Calu3 (cell line): ENCODE data around the gene CH25H. TPM values are rescaled to one million over a fixed set of nuclear protein-coding genes. Genes with fewer than 3 reads are reported as not detected.

Experiments
- BruUV-seq: library from RNA; stranded (reverse); fragments of 400-500 nt; replicated peaks from 2 replicates; lab custom pipeline; 2021; lab: Mats Ljungman, UMichigan
- CTCF ChIA-PET: fragments of 300-600 bp; sonication (Branson Sonifier 250); formaldehyde crosslinking; loops from one replicate; lab custom pipeline; 2022; ENCODE audit warnings: antibody characterized with exemption; lab: Charles Lee
- DNase-seq: peaks from one replicate; pipeline ENCODE4 v3.0.0; 2022
- H3K27ac Mint-ChIP-seq: one replicate; pipeline ENCODE4 v1.8.0; 2022; ENCODE audit warnings: mixed read lengths; ENCODE audit not compliant: unreplicated experiment
- H3K27me3 Mint-ChIP-seq: one replicate; pipeline ENCODE4 v1.8.0; 2022; ENCODE audit warnings: mixed read lengths; ENCODE audit not compliant: unreplicated experiment
- H3K36me3 Mint-ChIP-seq: one replicate; pipeline ENCODE4 v1.8.0; 2022; ENCODE audit warnings: mild to moderate bottlenecking, moderate library complexity, mixed read lengths; ENCODE audit not compliant: insufficient read depth, unreplicated experiment
- H3K4me1 Mint-ChIP-seq: one replicate; pipeline ENCODE4 v1.8.0; 2022; ENCODE audit warnings: mild to moderate bottlenecking, low read depth, mixed read lengths; ENCODE audit not compliant: unreplicated experiment
- H3K4me3 Mint-ChIP-seq: one replicate; pipeline ENCODE4 v1.8.0; 2022; ENCODE audit warnings: mild to moderate bottlenecking, low read depth, moderate library complexity, mixed read lengths; ENCODE audit not compliant: unreplicated experiment
- H3K9me3 Mint-ChIP-seq: one replicate; pipeline ENCODE4 v1.8.0; 2022; ENCODE audit warnings: low read depth, mixed read lengths; ENCODE audit not compliant: unreplicated experiment
- CTCF ChIP-seq: fragments of 200-600 bp; IDR thresholded peaks from one replicate; pipeline ENCODE4 v1.8.0; 2022; ENCODE audit warnings: antibody characterized with exemption; ENCODE audit not compliant: unreplicated experiment
- intact Hi-C: fragments of 100-400 bp; cut with micrococcal nuclease; formaldehyde crosslinking; loops from one replicate; pipeline ENCODE4 v1.10.0; 2022; ENCODE audit not compliant: unreplicated experiment
- total RNA-seq: library from RNA; stranded (reverse); gene quantifications from 2 replicates; pipeline ENCODE4 v1.2.3, GENCODE V29; 2022

CH25H gene
- total RNA-seq, 1 experiment from 2014 or later = not detected

- CTCF ChIA-PET = interaction anchor here (1.0 kb wide), 1 partner anchor 11 kb away, joined by 3 read pairs; no protein-coding TSS in a partner anchor
- DNase-seq = no peak
- Mint-ChIP-seq H3K27me3 (no peaks in the 10 kb centered on the region), H3K4me3 (no peak overlapping the region), H3K27ac (no peak overlapping the region), H3K36me3 (no peaks in the 10 kb centered on the region), H3K9me3 (no peaks in the 10 kb centered on the region), H3K4me1 (no peaks in the 10 kb centered on the region)
- no TSS peak for BruUV-seq
- no peak for TF ChIP-seq CTCF
- intact Hi-C loops = loop anchor here (10.0 kb wide), 1 partner anchor 385 kb away; no protein-coding TSS in a partner anchor
Measured at GRCh38 chr10:89219513-89220218, 12.5 kb upstream of the CH25H start.

- BruUV-seq = no TSS peak
- Mint-ChIP-seq H3K4me3 (no peak overlapping the region), H3K4me1 (no peaks in the 10 kb centered on the region), H3K27ac (no peak overlapping the region), H3K36me3 (no peaks in the 10 kb centered on the region), H3K27me3 (no peaks in the 10 kb centered on the region), H3K9me3 (no peaks in the 10 kb centered on the region)
- peak; percentile 33 for TF ChIP-seq CTCF
- intact Hi-C loops = loop anchor here (1.0 to 10.0 kb wide), 3 partner anchors 172 to 383 kb away; no protein-coding TSS in a partner anchor
- CTCF ChIA-PET = interaction anchor here (0.8 to 1.0 kb wide), 2 partner anchors 172 to 185 kb away, joined by 3 read pairs; no protein-coding TSS in a partner anchor
- DNase-seq = peak; percentile 47
Measured at GRCh38 chr10:89217057-89217990, 10.2 kb upstream of the CH25H start.

- DNase-seq = no peak
- intact Hi-C loops = loop anchor here (10.0 kb wide), 1 partner anchor 381 kb away; no protein-coding TSS in a partner anchor
- H3K4me1 Mint-ChIP-seq = no peaks in the 10 kb centered on the region
- BruUV-seq = no TSS peak
- H3K36me3 Mint-ChIP-seq = no peaks in the 10 kb centered on the region
- H3K4me3 Mint-ChIP-seq = no peak overlapping the region
- no peaks in the 10 kb centered on the region for H3K9me3 Mint-ChIP-seq
- no peaks in the 10 kb centered on the region for H3K27me3 Mint-ChIP-seq
- TF ChIP-seq CTCF = no peak
- no peak overlapping the region for H3K27ac Mint-ChIP-seq
- CTCF ChIA-PET = no interaction called here
Measured at GRCh38 chr10:89216056-89216455, 8.9 kb upstream of the CH25H start.

GRCh38 chr10:89215511-89215910, 8.4 kb upstream of the CH25H start:
- intact Hi-C loops = loop anchor here (10.0 kb wide), 1 partner anchor 381 kb away; no protein-coding TSS in a partner anchor
- no TSS peak for BruUV-seq
- Mint-ChIP-seq H3K4me1 (no peaks in the 10 kb centered on the region), H3K9me3 (no peaks in the 10 kb centered on the region), H3K36me3 (no peaks in the 10 kb centered on the region), H3K27ac (no peak overlapping the region), H3K27me3 (no peaks in the 10 kb centered on the region), H3K4me3 (no peak overlapping the region)
- no peak for DNase-seq
- TF ChIP-seq CTCF = no peak
- CTCF ChIA-PET = no interaction called here
